ENCODE measurements around the gene RAX.

- TF ChIP-seq CTCF (IDR thresholded peaks at IDR 0.05) (no peak), ZFX (IDR thresholded peaks at IDR 0.05; ENCODE audit: borderline replicate concordance) (no peak)
Measured at GRCh38 chr18:59220784-59221765, 52.2 kb downstream of the RAX start.
